Neuronal stem cell (in vitro differentiated cells): ENCODE data around the gene TSHZ2.

Source experiments
- DNase-seq: peaks from one replicate; pipeline ENCODE4 v3.0.0-alpha.2; 2013; ENCODE audit warnings: low spot score
- H2AFZ ChIP-seq: one replicate; pipeline ENCODE4 v1.6.1; 2013; ENCODE audit warnings: mild to moderate bottlenecking, low read length, inconsistent platforms
- H2AK5ac ChIP-seq: 2 replicates; pipeline ENCODE4 v1.6.1; 2013; ENCODE audit warnings: low read depth, mild to moderate bottlenecking, inconsistent platforms, low read length, moderate library complexity, mixed read lengths
- H2BK120ac ChIP-seq: 2 replicates; pipeline ENCODE4 v1.6.1; 2013; ENCODE audit warnings: low read depth, mild to moderate bottlenecking, inconsistent platforms, low read length, moderate library complexity, mixed read lengths
- H2BK12ac ChIP-seq: one replicate; pipeline ENCODE4 v1.6.1; 2013; ENCODE audit warnings: low read length, inconsistent platforms
- H2BK15ac ChIP-seq: 2 replicates; pipeline ENCODE4 v1.6.1; 2013; ENCODE audit warnings: mild to moderate bottlenecking, low read length, inconsistent platforms, mixed read lengths
- H2BK5ac ChIP-seq: one replicate; pipeline ENCODE4 v1.6.1; 2013; ENCODE audit warnings: inconsistent platforms, mild to moderate bottlenecking, low read length, moderate library complexity
- H3K14ac ChIP-seq: one replicate; pipeline ENCODE4 v1.6.1; 2013; ENCODE audit warnings: low read length, inconsistent platforms
- H3K18ac ChIP-seq: 2 replicates; pipeline ENCODE4 v1.6.1; 2013; ENCODE audit warnings: low read length, inconsistent platforms
- H3K23ac ChIP-seq: 2 replicates; pipeline ENCODE4 v1.6.1; 2013; ENCODE audit warnings: low read depth, mild to moderate bottlenecking, mixed read lengths, low read length, inconsistent platforms; ENCODE audit not compliant: poor library complexity
- H3K27ac ChIP-seq: replicated peaks from 3 replicates; pipeline ENCODE4 v1.5.1; 2013; ENCODE audit warnings: low read length, inconsistent platforms
- H3K27me3 ChIP-seq, 3 experiments: 2 replicates each; pipeline ENCODE4 v1.6.1; 2013; ENCODE audit warnings: low read length in 3 of 3, mild to moderate bottlenecking in 2 of 3, inconsistent platforms in 1 of 3, low read depth in 1 of 3, mixed read lengths in 1 of 3, moderate library complexity in 1 of 3; ENCODE audit not compliant: control insufficient read depth in 3 of 3, insufficient read depth in 3 of 3
- H3K36me3 ChIP-seq, 2 donors: replicated peaks in 1 of 2; 2 replicates each; pipeline ENCODE4 v1.6.1; 2013; ENCODE audit warnings: low read length in 2 of 2; ENCODE audit not compliant: control insufficient read depth in 2 of 2, insufficient read depth in 2 of 2
- H3K4ac ChIP-seq: 2 replicates; pipeline ENCODE4 v1.6.1; 2013; ENCODE audit warnings: inconsistent platforms, mild to moderate bottlenecking, low read length, moderate library complexity
- H3K4me1 ChIP-seq, 2 donors: 1 replicate in 1 of 2; 2 replicates in 1 of 2; pipeline ENCODE4 v1.6.1; 2013; ENCODE audit warnings: low read length in 2 of 2, low read depth in 1 of 2; ENCODE audit not compliant: control insufficient read depth in 2 of 2, insufficient read depth in 1 of 2
- H3K4me2 ChIP-seq: one replicate; pipeline ENCODE4 v1.6.1; 2013; ENCODE audit warnings: mild to moderate bottlenecking, low read length, inconsistent platforms; ENCODE audit not compliant: insufficient read depth, poor library complexity, severe bottlenecking
- H3K4me3 ChIP-seq, 2 donors: 2 replicates each; pipeline ENCODE4 v1.5.1; 2013; ENCODE audit warnings: low read length in 2 of 2, mild to moderate bottlenecking in 2 of 2, inconsistent platforms in 1 of 2, moderate library complexity in 1 of 2
- H3K79me1 ChIP-seq: one replicate; pipeline ENCODE4 v1.6.1; 2013; ENCODE audit warnings: low read depth, mild to moderate bottlenecking, inconsistent platforms, low read length, moderate library complexity
- H3K9ac ChIP-seq: one replicate; pipeline ENCODE4 v1.6.1; 2013; ENCODE audit warnings: mild to moderate bottlenecking, low read depth, low read length, inconsistent platforms; ENCODE audit not compliant: poor library complexity
- H3K9me3 ChIP-seq, 2 donors: replicated peaks in 1 of 2; 2 replicates each; pipeline versions ENCODE3 to v1.6.1; 2013; ENCODE audit warnings: low read length in 2 of 2, mild to moderate bottlenecking in 2 of 2, inconsistent platforms in 1 of 2, low read depth in 1 of 2, mixed read lengths in 1 of 2, moderate library complexity in 1 of 2; ENCODE audit not compliant: control insufficient read depth in 2 of 2, insufficient read depth in 1 of 2
- H4K8ac ChIP-seq: one replicate; pipeline ENCODE4 v1.6.1; 2013; ENCODE audit warnings: low read depth, mild to moderate bottlenecking, inconsistent platforms, low read length, moderate library complexity
- H4K91ac ChIP-seq: one replicate; pipeline ENCODE4 v1.6.1; 2013; ENCODE audit warnings: low read length, low read depth, mild to moderate bottlenecking, inconsistent platforms; ENCODE audit not compliant: poor library complexity
- WGBS, 2 donors: extraction: QIAGEN DNeasy Blood & Tissue Kit; methylation state at CpG; one replicate each; pipeline ENCODE4 v1.1.7; 2013; ENCODE audit warnings: missing lambda C conversion rate in 2 of 2, mixed read lengths in 1 of 2; ENCODE audit not compliant: insufficient read length in 2 of 2, insufficient replicate concordance in 1 of 2; ENCODE audit errors: extremely low coverage in 2 of 2; 5-methylcytosine and 5-hydroxymethylcytosine counted together

TSHZ2 gene

GRCh38 chr20:53369871-53370270, 397.7 kb downstream of the TSHZ2 start:
- Histone ChIP-seq H2AFZ (no peak overlapping the region), H2BK5ac (no peak overlapping the region), H3K79me1 (no peaks in the 10 kb centered on the region), H2BK12ac (no peak overlapping the region), H4K91ac (no peak overlapping the region), H3K14ac (no peak overlapping the region), H3K9ac (no peak overlapping the region), H3K4ac (no peak overlapping the region), H2BK15ac (no peak overlapping the region), H3K27me3 (no peaks in the 10 kb centered on the region), H3K23ac (no peak overlapping the region), H2AK5ac (no peak overlapping the region), H3K4me2 (no peak overlapping the region), H2BK120ac (no peak overlapping the region), H3K27ac (no peak overlapping the region), H4K8ac (no peak overlapping the region), H3K36me3 (no peaks in the 10 kb centered on the region), H3K4me3 (no peak overlapping the region), H3K9me3 (no peaks in the 10 kb centered on the region), H3K4me1 (peaks cover 2 to 5% of the 10 kb centered on the region in 2 donors), H3K18ac (no peak overlapping the region)
- WGBS, 2 donors: no CpG with 5 or more reads among the region's 7 CpGs
- DNase-seq: no peak

GRCh38 chr20:53370345-53370961, 398.3 kb downstream of the TSHZ2 start:
- no peaks in the 10 kb centered on the region for H3K27me3 ChIP-seq
- no peak overlapping the region for H4K91ac ChIP-seq
- H3K4me3 ChIP-seq: no peak overlapping the region
- H3K79me1 ChIP-seq: no peaks in the 10 kb centered on the region
- no peak overlapping the region for H3K14ac ChIP-seq
- H3K18ac ChIP-seq: no peak overlapping the region
- H2AFZ ChIP-seq: no peak overlapping the region
- H4K8ac ChIP-seq: no peak overlapping the region
- no peak overlapping the region for H2BK15ac ChIP-seq
- H3K9me3 ChIP-seq: no peaks in the 10 kb centered on the region
- H2AK5ac ChIP-seq: no peak overlapping the region
- H2BK5ac ChIP-seq: no peak overlapping the region
- DNase-seq: no peak
- no peak overlapping the region for H2BK120ac ChIP-seq
- H3K4ac ChIP-seq: no peak overlapping the region
- H2BK12ac ChIP-seq: no peak overlapping the region
- no CpG with 5 or more reads among the region's 13 CpGs for WGBS, 2 donors
- H3K4me1 ChIP-seq: peaks cover 2 to 5% of the 10 kb centered on the region in 2 donors
- H3K36me3 ChIP-seq: no peaks in the 10 kb centered on the region
- H3K23ac ChIP-seq: no peak overlapping the region
- H3K27ac ChIP-seq: no peak overlapping the region
- no peak overlapping the region for H3K9ac ChIP-seq
- no peak overlapping the region for H3K4me2 ChIP-seq

GRCh38 chr20:53371216-53371615, 399.1 kb downstream of the TSHZ2 start:
- H3K14ac ChIP-seq: no peak overlapping the region
- no peak overlapping the region for H2BK5ac ChIP-seq
- no peak for DNase-seq
- no peak overlapping the region for H3K27ac ChIP-seq
- no peaks in the 10 kb centered on the region for H3K4me1 ChIP-seq
- no peak overlapping the region for H4K91ac ChIP-seq
- no peak overlapping the region for H2AK5ac ChIP-seq
- no peak overlapping the region for H3K4me2 ChIP-seq
- no peak overlapping the region for H3K18ac ChIP-seq
- H3K79me1 ChIP-seq: no peaks in the 10 kb centered on the region
- no peak overlapping the region for H3K9ac ChIP-seq
- H2BK12ac ChIP-seq: no peak overlapping the region
- H2AFZ ChIP-seq: no peak overlapping the region
- H4K8ac ChIP-seq: no peak overlapping the region
- H3K36me3 ChIP-seq: no peaks in the 10 kb centered on the region
- no peaks in the 10 kb centered on the region for H3K27me3 ChIP-seq
- H2BK120ac ChIP-seq: no peak overlapping the region
- no peak overlapping the region for H2BK15ac ChIP-seq
- H3K9me3 ChIP-seq: no peaks in the 10 kb centered on the region
- no CpG with 5 or more reads among the region's 4 CpGs for WGBS, 2 donors
- no peak overlapping the region for H3K23ac ChIP-seq
- no peak overlapping the region for H3K4me3 ChIP-seq
- H3K4ac ChIP-seq: no peak overlapping the region

- Histone ChIP-seq H3K9me3 (no peaks in the 10 kb centered on the region), H3K4ac (no peak overlapping the region), H3K14ac (no peak overlapping the region), H3K36me3 (no peaks in the 10 kb centered on the region), H3K4me3 (no peak overlapping the region), H2BK120ac (no peak overlapping the region), H3K18ac (no peak overlapping the region), H2BK12ac (no peak overlapping the region), H3K4me2 (no peak overlapping the region), H2AK5ac (no peak overlapping the region), H3K27ac (no peak overlapping the region), H3K4me1 (no peaks in the 10 kb centered on the region), H4K8ac (no peak overlapping the region), H3K79me1 (no peaks in the 10 kb centered on the region), H2AFZ (no peak overlapping the region), H2BK5ac (no peak overlapping the region), H2BK15ac (no peak overlapping the region), H3K9ac (no peak overlapping the region), H3K23ac (no peak overlapping the region), H4K91ac (no peak overlapping the region), H3K27me3 (no peaks in the 10 kb centered on the region)
- no peak for DNase-seq
- no CpG with 5 or more reads among the region's 2 CpGs for WGBS, 2 donors
These were observed 403.9 kb downstream of the TSHZ2 start for GRCh38 chr20:53376021-53376420.
